Liver (tissue), 9 donors: ENCODE measurements around the gene WNT3A. TPM values are rescaled to one million over a fixed set of nuclear protein-coding genes. Genes with fewer than 3 reads are reported as not detected.

Source experiments
- DNase-seq: peaks from one replicate; pipeline ENCODE4 v3.0.0-alpha.2; 2017; ENCODE audit warnings: low spot score
- H3K27ac ChIP-seq, 2 donors: one replicate each; pipeline ENCODE4 v1.7.0; 2013; ENCODE audit warnings: inconsistent platforms in 2 of 2, low read length in 2 of 2, control low read depth in 1 of 2, low read depth in 1 of 2, mild to moderate bottlenecking in 1 of 2
- H3K27me3 ChIP-seq, 4 donors: one replicate each; pipeline versions ENCODE4 v1.6.1 to v1.7.0; 2013; ENCODE audit warnings: low read length in 3 of 4, inconsistent platforms in 1 of 4, mild to moderate bottlenecking in 1 of 4, moderate library complexity in 1 of 4; ENCODE audit not compliant: control insufficient read depth in 4 of 4, insufficient read depth in 4 of 4
- H3K36me3 ChIP-seq, 4 donors: one replicate each; pipeline versions ENCODE4 v1.6.1 to v1.7.0; 2013; ENCODE audit warnings: low read length in 3 of 4, mild to moderate bottlenecking in 3 of 4, low read depth in 1 of 4, moderate library complexity in 1 of 4; ENCODE audit not compliant: control insufficient read depth in 4 of 4, insufficient read depth in 3 of 4
- H3K4me1 ChIP-seq, 4 donors: one replicate each; pipeline versions ENCODE4 v1.6.1 to v1.7.0; 2013; ENCODE audit warnings: low read length in 3 of 4, mild to moderate bottlenecking in 3 of 4, moderate library complexity in 1 of 4; ENCODE audit not compliant: control insufficient read depth in 4 of 4, insufficient read depth in 4 of 4
- H3K4me3 ChIP-seq, 3 donors: one replicate each; pipeline versions ENCODE4 v1.6.1 to v1.7.0; 2013; ENCODE audit warnings: low read length in 3 of 3, control low read depth in 1 of 3, low read depth in 1 of 3, mild to moderate bottlenecking in 1 of 3
- H3K9ac ChIP-seq, 2 donors: one replicate each; pipeline ENCODE4 v1.7.0; 2013; ENCODE audit warnings: low read length in 2 of 2, mild to moderate bottlenecking in 2 of 2, moderate library complexity in 2 of 2, control low read depth in 1 of 2, low read depth in 1 of 2
- H3K9me3 ChIP-seq, 4 donors: one replicate each; pipeline versions ENCODE4 v1.6.1 to v1.7.0; 2013; ENCODE audit warnings: low read length in 3 of 4; ENCODE audit not compliant: control insufficient read depth in 4 of 4
- ATF3 ChIP-seq: IDR thresholded peaks from 2 replicates; pipeline ENCODE4 v1.6.1; 2016; ENCODE audit warnings: antibody characterized with exemption
- CTCF ChIP-seq: fragments of 150-350 bp; IDR thresholded peaks from 2 replicates; pipeline ENCODE4 v1.5.1; 2017; ENCODE audit warnings: improper control_type of control experiment, low read depth, low read length; ENCODE audit not compliant: missing input control
- EGR1 ChIP-seq, 2 donors: IDR thresholded peaks; 2 replicates each; pipeline ENCODE4 v1.6.1; 2016 to 2018; ENCODE audit warnings: antibody characterized with exemption in 2 of 2, low read depth in 2 of 2
- FOXA2 ChIP-seq: IDR thresholded peaks from 2 replicates; pipeline ENCODE4 v1.6.1; 2016; ENCODE audit warnings: antibody characterized with exemption
- GABPA ChIP-seq, 2 donors: IDR thresholded peaks in 1 of 2; conservative IDR thresholded peaks in 1 of 2; 2 replicates each; pipeline ENCODE4 v1.6.1; 2016; ENCODE audit warnings: antibody characterized with exemption in 2 of 2, mild to moderate bottlenecking in 1 of 2, moderate library complexity in 1 of 2
- HNF4A ChIP-seq, 2 donors: conservative IDR thresholded peaks; 2 replicates each; pipeline ENCODE4 v1.6.1; 2016; ENCODE audit warnings: antibody characterized with exemption in 2 of 2, mild to moderate bottlenecking in 2 of 2
- HNF4G ChIP-seq: IDR thresholded peaks from 2 replicates; pipeline ENCODE4 v1.6.1; 2016; ENCODE audit warnings: antibody characterized with exemption
- JUND ChIP-seq, 2 donors: IDR thresholded peaks; 2 replicates each; pipeline ENCODE4 v1.6.1; 2016; ENCODE audit warnings: antibody characterized with exemption in 2 of 2
- MAX ChIP-seq: IDR thresholded peaks from 2 replicates; pipeline ENCODE4 v1.6.1; 2016; ENCODE audit warnings: antibody characterized with exemption
- NR2F2 ChIP-seq: IDR thresholded peaks from 2 replicates; pipeline ENCODE4 v1.6.1; 2016; ENCODE audit warnings: antibody characterized with exemption
- RAD21 ChIP-seq, 2 donors: IDR thresholded peaks; 2 replicates each; pipeline ENCODE4 v1.6.1; 2016; ENCODE audit warnings: antibody characterized with exemption in 2 of 2, mild to moderate bottlenecking in 2 of 2
- REST ChIP-seq: IDR thresholded peaks from 2 replicates; pipeline ENCODE4 v1.6.1; 2016; ENCODE audit warnings: antibody characterized with exemption, mild to moderate bottlenecking
- RXRA ChIP-seq, 2 donors: IDR thresholded peaks; 2 replicates each; pipeline ENCODE4 v1.6.1; 2017 to 2018; ENCODE audit warnings: antibody characterized with exemption in 2 of 2, mild to moderate bottlenecking in 1 of 2
- SP1 ChIP-seq: IDR thresholded peaks from 2 replicates; pipeline ENCODE4 v1.6.1; 2018; ENCODE audit warnings: antibody characterized with exemption, mild to moderate bottlenecking
- TAF1 ChIP-seq: conservative IDR thresholded peaks from 2 replicates; pipeline ENCODE4 v1.6.1; 2016; ENCODE audit warnings: antibody characterized with exemption, mild to moderate bottlenecking
- YY1 ChIP-seq: IDR thresholded peaks from 2 replicates; pipeline ENCODE4 v1.6.1; 2016; ENCODE audit warnings: antibody characterized with exemption, mild to moderate bottlenecking
- ZBTB33 ChIP-seq: IDR thresholded peaks from 2 replicates; pipeline ENCODE4 v1.6.1; 2016; ENCODE audit warnings: antibody characterized with exemption
- WGBS: extraction: QIAGEN DNeasy Blood & Tissue Kit; methylation state at CpG from one replicate; pipeline ENCODE4 v1.1.7; 2013; 5-methylcytosine and 5-hydroxymethylcytosine counted together
- polyA plus RNA-seq, 2 donors: library from polyadenylated mRNA; stranded (reverse) in 1 of 2; unstranded in 1 of 2; fragments of 200-250 nt in 1 of 2; fragments of >200 nt in 1 of 2; fragmentation: Nextera tagmentation in 1 of 2; extraction: Ambion mirVana in 1 of 2; gene quantifications; one replicate each; pipeline versions ENCODE4 v1.2.1 to v1.2.3, GENCODE V29; 2013 to 2015
- total RNA-seq, 2 donors: library from RNA; depleted of rRNA; stranded (reverse); fragments of >200 nt; gene quantifications; one replicate each; pipeline ENCODE4 v1.2.3, GENCODE V29; 2014
- donor health status: healthy.
- donor health status: healthy.
- donor health status: healthy.
- donor health status: healthy.
- donor health status: healthy.

Gene WNT3A
- total and polyA plus RNA-seq, 4 donors: not detected

- H3K4me3 ChIP-seq: peak overlapping the region; percentile 68 to 83 (median 81)
- WGBS: 46% methylated on average over 15 of the region's 15 CpGs
- no peak for DNase-seq
- no peaks in the 10 kb centered on the region for H3K9me3 ChIP-seq
- H3K9ac ChIP-seq: peak overlapping the region; percentile 83 to 86
- H3K27me3 ChIP-seq: no peaks in the 10 kb centered on the region
- H3K36me3 ChIP-seq: peaks cover 0 to 15% (median 10%) of the 10 kb centered on the region in 4 donors
- TF ChIP-seq NR2F2 (no peak), HNF4A (conservative IDR thresholded peaks at IDR 0.05) (no peak), ZBTB33 (no peak), YY1 (no peak), FOXA2 (no peak), JUND (IDR thresholded peaks at IDR 0.05) (no peak), GABPA (IDR thresholded peaks at IDR 0.05 in 1 of 2, conservative IDR thresholded peaks at IDR 0.05 in 1 of 2) (no peak), MAX (no peak), EGR1 (IDR thresholded peaks at IDR 0.05; ENCODE audit: low read depth in 2 of 2) (no peak), RAD21 (IDR thresholded peaks at IDR 0.05) (no peak), RXRA (IDR thresholded peaks at IDR 0.05) (no peak), HNF4G (no peak), TAF1 (no peak), CTCF (no peak), ATF3 (no peak), SP1 (no peak)
- H3K4me1 ChIP-seq: peaks cover 2 to 23% (median 17%) of the 10 kb centered on the region in 4 donors
- peak overlapping the region; percentile 70 to 87 for H3K27ac ChIP-seq
Measured at GRCh38 chr1:228109962-228110488, 103.2 kb downstream of the WNT3A start.

- 85% methylated on average over 7 of the region's 7 CpGs for WGBS
- H3K9me3 ChIP-seq: no peaks in the 10 kb centered on the region
- H3K36me3 ChIP-seq: peaks cover 0 to 15% (median 10%) of the 10 kb centered on the region in 4 donors
- H3K27ac ChIP-seq: no peak overlapping the region
- TF ChIP-seq RAD21 (IDR thresholded peaks at IDR 0.05) (no peak), MAX (no peak), REST (no peak), YY1 (no peak), TAF1 (no peak), HNF4A (conservative IDR thresholded peaks at IDR 0.05) (no peak), SP1 (no peak), RXRA (IDR thresholded peaks at IDR 0.05) (no peak), HNF4G (no peak), ZBTB33 (no peak), EGR1 (IDR thresholded peaks at IDR 0.05; ENCODE audit: low read depth in 2 of 2) (no peak), GABPA (IDR thresholded peaks at IDR 0.05 in 1 of 2, conservative IDR thresholded peaks at IDR 0.05 in 1 of 2) (no peak), JUND (IDR thresholded peaks at IDR 0.05) (no peak), FOXA2 (no peak)
- no peak overlapping the region for H3K9ac ChIP-seq
- peaks cover 2 to 22% (median 16%) of the 10 kb centered on the region in 4 donors for H3K4me1 ChIP-seq
- no peak overlapping the region for H3K4me3 ChIP-seq
- H3K27me3 ChIP-seq: no peaks in the 10 kb centered on the region
- DNase-seq: no peak
Measured at GRCh38 chr1:228110556-228110955, 103.8 kb downstream of the WNT3A start.
